Inflammatory macrophage (primary cell): ENCODE data around the gene FSTL4.
A peak's percentile ranks its signal among the peaks of the same experiment; 100 is the strongest.

Experiments used
- DNase-seq, 2 donors: peaks; one replicate each; pipeline ENCODE4 v3.0.0-alpha.2; 2020 to 2022

FSTL4 gene

GRCh38 chr5:133336969-133337410 is 275.4 kb downstream of the FSTL4 start:
- no peak for DNase-seq

DNA sequence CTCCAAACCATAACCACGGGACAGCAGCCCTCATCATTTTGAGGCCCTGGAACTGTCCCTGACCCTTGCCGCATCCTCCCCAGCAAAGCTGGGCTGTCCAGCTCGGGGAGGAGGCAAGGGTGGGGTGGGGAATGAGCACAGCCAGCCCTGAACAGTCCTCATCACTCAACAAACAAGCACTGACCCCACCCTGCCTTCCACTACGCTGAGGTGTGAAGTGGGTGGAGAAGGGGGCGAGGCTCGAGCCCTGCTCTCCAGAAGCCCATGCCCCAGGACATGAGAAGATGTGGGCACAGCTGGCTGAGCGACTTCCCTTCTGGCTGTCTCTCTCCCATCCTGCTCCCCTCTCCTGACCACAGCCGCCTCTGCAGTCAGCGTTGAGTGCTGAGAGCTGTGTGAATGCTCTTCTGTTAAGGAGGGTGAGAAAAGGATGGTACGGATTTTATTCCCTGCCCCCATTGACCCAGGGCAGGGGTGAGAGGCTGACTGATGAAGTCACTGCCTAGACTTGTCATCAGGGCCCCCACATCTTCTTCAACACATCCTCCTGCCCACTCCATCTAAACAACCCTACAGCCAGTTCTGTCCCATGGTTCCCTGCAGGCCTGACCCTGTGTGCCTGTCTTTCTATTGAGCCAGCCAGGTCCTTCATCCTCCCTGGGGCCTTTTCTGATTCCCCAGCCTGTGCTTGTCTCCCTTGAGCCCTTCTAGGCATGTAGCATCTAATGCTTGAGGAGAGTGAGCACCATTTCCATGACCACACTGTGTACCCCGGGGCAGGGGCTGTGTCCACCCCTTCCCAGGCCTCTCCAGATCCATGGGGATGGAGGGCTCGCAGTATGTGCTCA is 276.0 kb downstream of the FSTL4 start:
- peak; percentile 38 to 73 for DNase-seq

DNA sequence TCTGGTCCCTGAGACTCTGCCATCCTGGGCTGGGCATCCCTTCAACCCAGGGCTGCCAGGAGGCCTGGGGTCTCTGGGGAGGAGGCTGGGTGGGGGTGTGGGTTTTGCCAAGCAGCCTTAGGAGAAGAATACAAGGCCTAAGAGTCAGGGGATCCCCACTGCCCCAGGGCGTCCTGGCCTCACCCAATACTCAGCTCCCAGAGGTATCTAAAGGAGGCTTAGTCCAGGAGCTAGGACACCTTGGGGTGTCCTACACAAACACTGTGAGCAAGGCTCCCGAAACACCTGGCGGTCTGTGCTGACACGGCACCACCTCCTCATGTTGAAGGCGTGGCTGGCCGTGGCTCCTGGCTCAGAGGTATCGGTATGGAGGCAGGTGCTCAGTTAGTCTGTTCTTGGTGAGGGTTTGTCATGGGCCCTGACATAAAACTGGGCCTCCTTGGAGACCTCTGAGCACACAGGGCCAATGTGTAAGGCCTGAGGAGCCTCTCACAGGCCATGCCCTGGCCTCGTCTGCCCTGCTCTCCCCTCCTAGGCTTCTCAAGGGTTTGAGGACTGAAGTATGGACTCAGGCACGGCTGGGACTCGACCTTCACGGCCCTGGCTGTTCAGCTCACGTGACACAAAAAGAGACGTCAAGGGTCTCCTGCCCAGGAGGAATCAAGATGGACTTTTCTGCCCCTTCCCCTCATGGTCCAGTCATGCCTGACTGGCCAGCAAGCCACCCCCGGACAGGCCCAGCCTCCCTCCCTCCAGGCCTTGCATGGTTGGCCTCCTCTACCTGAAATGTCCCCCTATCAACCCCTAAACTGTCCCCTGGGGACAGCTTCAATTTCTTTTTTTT is 277.3 kb downstream of the FSTL4 start:
- no peak for DNase-seq

DNA sequence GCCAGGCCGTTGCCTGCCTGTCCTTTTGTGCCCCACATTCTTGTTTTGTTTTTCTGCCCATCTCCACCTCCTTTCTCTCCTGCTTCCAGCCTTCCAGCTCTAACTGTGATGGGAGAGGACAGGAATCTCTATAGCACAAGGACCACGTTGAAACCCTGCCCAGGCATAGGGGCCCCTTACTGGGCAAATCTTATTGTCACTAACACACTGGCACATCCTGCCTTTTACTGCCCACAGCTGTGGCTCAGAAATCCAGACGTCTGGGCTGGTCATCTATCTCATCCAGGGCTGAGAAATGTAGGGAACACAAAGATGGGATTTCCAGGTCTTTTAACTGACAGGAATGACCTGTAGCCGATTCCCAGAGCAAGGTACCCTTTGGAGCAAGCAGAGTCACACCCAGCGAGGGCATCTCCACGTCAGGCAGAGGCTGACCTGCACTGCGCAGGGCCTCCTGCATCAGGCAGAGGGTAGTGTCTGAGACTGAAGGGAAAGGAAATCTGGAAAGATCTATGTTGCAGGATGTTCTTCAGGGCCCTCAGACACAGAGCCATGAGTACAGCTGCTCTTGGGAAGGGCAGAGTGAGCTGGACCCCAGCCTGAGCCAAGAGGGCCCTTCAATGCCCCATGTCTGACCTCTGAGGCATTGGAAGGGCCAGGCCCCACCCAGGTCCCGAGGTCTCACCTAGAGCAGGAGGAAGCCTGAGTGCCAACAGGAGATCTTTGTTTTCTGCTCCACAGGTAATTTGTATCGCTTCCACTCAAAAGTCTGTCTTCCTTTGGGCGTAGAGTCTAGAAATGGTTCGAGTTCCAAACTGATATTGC is 278.8 kb downstream of the FSTL4 start:
- DNase-seq, result no peak

- DNase-seq, result no peak
Observed at GRCh38 chr5:133332439-133333024, 279.8 kb downstream of the FSTL4 start.

DNA sequence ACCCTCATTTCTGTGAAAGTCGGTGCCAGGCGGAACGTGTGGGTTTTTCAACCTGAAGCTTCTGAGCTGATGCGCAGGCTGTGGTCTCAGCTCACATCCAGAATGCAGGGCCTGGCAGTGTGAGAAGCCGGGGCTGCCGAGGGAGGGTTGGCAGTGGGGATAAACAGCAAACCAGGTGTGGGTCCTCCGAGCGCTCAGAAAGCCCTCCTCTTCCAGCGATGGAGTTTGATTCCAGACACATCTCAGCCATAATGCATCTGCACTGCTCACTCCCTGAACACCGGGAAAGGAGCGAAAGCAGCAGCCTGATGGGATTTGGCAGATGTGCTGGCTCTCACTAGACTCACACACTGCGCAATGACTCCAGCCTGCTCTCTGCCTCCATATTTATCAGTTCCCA is 280.4 kb downstream of the FSTL4 start:
- DNase-seq, result no peak

GRCh38 chr5:133330956-133331355 is 281.4 kb downstream of the FSTL4 start:
- no peak for DNase-seq

GRCh38 chr5:133328800-133329199 is 283.5 kb downstream of the FSTL4 start:
- DNase-seq, result no peak

GRCh38 chr5:133327946-133328401 is 284.4 kb downstream of the FSTL4 start:
- no peak for DNase-seq

GRCh38 chr5:133326361-133326760 is 286.0 kb downstream of the FSTL4 start:
- no peak for DNase-seq

GRCh38 chr5:133325864-133326263 is 286.5 kb downstream of the FSTL4 start:
- no peak for DNase-seq

GRCh38 chr5:133324926-133325325 is 287.4 kb downstream of the FSTL4 start:
- no peak for DNase-seq

DNA sequence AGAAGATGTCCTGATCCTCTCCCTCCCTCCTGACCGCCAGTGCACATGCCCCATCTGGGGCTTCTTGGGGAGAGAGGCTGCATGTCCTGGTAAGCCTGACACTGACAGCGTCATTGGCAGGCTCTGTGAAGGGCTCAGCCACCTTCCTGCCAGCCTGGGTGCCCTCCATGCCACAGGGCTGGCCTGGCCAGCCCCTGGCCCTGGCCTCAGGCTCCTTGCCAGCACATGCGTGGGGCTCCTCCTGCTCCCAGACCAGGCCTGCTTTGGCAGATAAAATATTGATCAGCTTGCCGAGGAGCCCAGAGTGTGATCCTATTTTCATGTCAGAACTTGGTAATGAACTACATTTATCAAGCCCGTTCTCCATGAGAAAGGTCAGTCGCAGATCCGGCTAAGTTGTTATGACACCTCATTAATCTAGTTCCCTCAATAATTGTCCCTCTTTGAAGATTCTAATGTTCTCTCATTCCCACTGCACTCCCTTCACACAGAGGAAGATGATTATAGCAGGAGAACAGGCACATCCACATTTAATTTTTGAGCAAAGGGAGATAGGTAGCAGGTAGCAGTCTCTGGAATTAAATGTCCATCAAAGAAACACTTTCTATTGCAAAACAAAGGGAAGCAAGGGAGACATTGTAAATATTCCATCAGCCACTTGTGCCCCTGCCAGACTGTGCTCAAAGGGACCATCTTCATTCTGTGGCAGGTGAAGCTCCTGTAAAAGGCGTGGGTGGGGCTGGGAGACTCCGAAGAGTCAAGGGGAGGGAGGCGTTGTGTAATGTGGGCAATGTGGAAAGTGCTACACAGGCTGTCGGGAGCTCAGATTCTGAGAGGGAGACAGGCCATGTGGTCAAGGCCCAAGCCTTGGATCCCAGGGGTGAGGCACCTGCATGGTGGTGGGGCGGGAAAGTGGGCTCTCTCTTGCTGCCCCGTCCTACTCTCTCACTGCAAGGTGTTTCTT is 288.6 kb downstream of the FSTL4 start:
- no peak for DNase-seq

GRCh38 chr5:133322743-133323142 is 289.6 kb downstream of the FSTL4 start:
- no peak for DNase-seq

- DNase-seq, result no peak
Observed at GRCh38 chr5:133321833-133322420, 290.4 kb downstream of the FSTL4 start.

DNA sequence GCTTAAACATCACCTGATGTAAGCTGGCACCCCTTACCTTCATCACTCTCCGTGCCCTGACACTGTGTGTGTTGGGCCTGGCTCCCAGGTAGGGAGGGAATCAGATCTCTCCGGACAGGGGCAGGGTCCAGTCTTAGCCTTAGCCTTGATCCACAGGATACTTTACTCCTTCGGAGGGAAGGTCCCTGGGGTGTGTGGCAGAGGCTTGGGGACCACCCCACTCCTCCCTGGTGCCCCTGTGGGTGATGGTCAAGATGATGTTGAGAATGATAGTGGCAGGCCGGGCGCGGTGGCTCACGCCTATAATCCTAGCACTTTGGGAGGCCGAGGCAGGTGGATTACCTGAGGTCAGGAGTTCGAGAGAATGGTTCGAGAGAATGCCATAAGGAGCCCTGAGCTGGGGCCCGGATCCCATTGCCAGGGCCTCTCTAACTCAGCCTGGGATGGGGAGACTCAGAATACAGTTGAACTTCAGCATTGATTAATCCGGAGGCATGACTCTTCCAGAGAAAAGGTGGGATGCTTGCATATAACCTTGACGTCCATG is 291.0 kb downstream of the FSTL4 start:
- DNase-seq, result no peak

DNA sequence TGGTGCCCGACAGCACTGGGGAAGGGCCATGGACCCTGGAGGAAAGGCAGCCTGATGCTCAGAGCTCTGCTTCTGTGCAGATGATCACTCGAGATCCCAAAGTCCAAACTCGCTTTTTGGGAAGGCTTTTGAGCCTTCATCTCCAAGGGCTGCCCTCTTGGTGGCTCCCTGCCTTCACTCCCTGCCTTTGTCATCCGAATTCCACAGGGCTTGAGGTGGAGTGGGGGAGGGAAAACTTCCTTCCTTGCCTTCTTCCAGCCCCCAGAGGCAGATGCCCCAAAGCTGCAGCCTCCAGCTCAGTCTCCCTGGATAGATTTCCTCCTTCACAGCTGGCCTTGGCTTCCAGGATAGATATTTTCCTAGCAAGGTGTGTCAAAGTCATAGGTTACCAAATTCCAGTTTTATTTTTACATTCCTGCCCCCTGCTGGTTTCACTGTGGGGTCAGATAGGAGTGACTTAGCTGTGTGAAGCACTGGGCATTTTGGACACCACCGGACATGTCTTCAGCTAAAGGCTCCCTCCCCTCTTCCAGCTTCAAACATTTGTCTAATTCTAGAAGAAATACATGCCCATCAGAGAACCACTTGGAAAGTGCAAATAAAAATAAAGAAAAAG is 292.3 kb downstream of the FSTL4 start:
- DNase-seq, result no peak

DNA sequence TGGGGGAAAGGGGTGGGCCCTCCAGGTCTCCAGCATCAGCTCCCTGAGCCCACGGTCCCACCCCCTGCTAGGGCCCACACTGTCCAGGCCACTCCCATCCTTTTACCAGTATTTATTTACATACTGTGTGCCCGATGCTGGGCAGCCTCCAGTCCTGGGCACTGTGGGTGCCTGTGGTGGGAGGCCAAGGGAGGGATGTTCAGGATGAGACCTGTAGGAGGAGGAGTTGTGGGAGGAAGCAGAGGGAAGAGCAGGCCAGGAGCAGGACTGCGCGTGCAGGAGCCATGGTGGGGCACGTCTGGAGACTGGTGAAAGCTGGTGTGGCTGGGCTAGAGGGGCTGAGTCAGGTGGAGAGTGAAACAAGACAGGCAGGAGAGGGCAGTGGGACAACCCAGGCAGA is 293.1 kb downstream of the FSTL4 start:
- no peak for DNase-seq

GRCh38 chr5:133317558-133317957 is 294.8 kb downstream of the FSTL4 start:
- no peak for DNase-seq
